GM18502 (cell line): Measurements from ENCODE around the gene SKAP1.

ENCODE experiments used
- ATAC-seq: cut with Tn5 transposase; IDR thresholded peaks from one replicate; pipeline ENCODE4 v1.9.1; 2021; ENCODE audit warnings: mild to moderate bottlenecking; ENCODE audit not compliant: unreplicated experiment, poor library complexity

The SKAP1 gene

DNA sequence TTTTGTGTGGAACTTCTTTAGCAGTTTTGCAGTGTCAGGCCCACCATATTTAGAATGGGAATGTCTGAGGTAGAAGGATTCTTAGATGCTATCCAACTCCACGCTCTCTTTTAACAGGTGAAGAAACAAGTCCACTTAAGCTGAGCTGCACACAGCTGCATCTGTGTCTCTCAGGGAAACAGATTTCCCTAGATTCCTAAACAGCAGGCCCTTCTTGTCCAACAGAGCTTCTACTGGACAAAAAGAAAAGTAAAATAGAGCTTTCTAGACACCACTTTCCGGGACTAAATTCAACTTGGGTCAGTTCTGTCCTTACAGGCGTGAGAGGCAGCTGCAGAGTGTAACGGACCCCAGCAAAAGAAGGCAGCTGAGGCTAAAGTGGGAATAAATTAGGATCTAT is 270.8 kb downstream of the SKAP1 start:
- ATAC-seq: no peak

- ATAC-seq: no peak
These were observed 274.0 kb downstream of the SKAP1 start for GRCh38 chr17:48155889-48156611.

GRCh38 chr17:48153691-48154358 is 276.2 kb downstream of the SKAP1 start:
- no peak for ATAC-seq

GRCh38 chr17:48152289-48152688 is 277.7 kb downstream of the SKAP1 start:
- no peak for ATAC-seq

DNA sequence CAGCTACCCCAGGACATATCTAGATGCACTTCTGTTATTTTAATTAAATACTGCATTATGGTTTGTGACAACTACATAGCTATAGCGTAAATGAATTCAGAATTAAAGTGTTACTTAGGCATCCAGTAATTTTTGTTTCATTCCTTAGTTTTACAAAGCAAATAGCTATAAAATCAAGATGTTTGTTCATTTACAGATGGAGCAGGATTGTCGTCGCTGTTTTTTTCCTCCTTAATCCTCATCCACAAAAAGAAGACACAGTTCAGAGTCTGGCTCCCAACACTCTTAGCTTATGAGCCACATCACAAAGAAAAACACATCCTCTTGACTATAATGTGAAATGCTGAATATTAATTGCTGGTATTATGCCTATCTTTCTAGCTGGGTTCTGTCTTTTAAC is 278.8 kb downstream of the SKAP1 start:
- no peak for ATAC-seq

GRCh38 chr17:48150597-48151001 is 279.4 kb downstream of the SKAP1 start:
- no peak for ATAC-seq

GRCh38 chr17:48149787-48150463 is 280.1 kb downstream of the SKAP1 start:
- ATAC-seq: no peak

DNA sequence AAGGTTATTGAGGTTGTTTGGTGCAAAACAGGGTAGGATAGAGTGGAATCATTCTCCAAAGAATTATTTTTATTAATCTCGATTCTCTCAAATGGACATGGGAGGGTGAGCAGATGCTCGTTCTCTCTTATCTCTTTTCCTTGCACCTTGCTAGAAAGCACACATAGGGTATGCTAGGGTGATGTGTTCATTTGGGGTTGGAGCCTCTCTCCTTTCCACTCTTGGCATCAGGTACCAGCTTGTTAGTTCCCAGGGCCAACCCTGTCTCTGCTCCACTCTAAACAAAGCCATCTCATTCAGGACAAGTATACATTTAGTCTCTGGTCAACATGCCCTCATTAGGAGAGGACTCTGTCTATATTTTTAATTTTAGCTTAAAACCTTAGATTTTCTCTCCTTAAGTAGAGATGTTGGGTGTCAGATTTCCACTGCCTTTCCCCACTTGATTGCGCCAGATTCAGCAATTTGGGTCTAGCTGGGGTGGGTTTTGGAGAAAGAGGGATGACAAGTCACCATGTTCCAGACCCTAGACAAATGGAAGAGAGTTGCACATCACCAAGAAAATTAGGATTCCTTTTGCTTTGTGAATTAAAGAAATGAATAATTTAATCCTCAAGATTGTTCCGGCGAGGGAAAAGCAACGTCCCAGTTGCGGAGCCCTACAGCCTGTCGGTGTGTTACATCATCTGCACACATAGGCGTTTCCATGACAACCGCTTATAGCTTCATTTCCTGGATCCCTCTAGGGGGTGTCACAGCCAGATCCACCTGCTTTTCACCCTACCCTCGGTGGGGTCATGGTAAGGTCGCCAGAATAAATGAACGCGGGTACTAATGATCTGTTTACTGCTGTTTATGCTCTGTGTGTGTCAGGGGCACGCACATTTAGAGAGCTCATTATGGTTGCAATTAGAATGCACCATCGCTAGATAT is 280.9 kb downstream of the SKAP1 start:
- ATAC-seq: no peak

DNA sequence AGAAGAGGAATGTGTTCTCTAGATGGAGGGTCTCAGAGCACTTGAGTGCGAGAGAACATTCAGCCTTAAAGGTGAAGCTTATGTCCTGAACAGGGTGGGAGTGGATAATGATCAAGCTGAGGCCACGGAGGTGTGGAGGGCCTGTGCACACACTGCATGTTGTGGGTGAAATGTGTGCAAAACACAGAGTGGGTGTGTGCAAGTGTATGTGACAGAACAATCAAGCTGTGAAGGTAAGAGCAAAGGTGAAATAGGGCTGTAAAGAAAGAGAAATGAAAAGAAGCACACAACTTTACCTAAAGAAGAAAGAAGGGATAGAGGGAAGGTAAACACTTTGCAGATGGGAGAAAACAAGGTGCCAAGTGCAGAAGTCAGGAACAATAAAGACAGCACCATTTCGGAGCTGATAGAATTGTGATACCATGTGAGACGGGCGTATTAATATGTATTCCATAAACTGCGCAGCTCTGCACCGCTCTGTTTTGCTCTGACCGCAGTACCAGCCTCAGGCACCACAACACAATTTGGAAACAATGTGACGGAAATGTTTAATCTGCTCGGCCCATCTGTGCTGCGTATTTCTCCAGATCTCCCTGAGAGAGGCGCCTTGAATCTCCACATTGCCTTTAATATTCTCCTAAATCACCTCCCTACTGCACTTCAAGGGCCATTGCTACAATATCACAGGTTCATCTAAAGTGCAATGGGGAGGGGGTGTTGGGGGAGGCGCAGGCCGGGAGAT is 281.8 kb downstream of the SKAP1 start:
- ATAC-seq: no peak

DNA sequence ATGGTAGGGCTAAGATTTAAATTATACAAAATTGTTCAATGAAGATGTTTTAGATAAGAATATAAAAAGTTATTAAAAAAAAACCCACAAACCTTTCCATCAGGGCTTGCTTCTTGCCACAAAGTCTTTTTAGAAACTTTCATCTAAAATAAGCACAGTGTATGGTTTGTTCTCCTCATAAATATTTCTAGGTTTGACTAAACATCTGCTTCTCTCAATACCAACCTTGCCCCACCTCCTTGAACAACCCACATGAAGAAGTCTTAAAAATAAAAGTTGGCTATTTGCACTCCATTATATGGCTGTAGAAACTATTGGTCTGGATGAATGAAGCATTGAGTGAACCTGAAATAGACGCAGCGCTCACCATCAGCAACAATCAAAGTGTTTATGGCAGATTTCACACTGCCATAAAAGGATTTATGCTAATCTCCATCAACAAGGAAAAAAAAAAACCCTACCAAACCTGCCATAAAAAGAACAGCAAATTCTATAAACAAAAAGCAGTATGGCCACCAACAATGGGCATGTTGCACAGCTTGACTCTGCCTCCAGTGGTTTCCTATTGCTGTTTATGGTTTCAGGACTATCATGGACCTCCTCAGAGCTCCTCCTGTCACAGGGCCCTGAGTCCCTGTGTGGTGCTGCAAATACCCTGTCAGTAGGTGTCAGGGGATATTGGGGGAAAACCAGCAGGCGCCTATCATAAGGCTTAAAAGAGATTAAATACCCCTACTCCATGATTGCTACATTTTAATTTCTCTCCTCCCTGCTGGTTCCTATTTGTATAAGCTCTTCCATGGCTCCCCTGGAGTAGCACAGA is 284.8 kb downstream of the SKAP1 start:
- no peak for ATAC-seq

DNA sequence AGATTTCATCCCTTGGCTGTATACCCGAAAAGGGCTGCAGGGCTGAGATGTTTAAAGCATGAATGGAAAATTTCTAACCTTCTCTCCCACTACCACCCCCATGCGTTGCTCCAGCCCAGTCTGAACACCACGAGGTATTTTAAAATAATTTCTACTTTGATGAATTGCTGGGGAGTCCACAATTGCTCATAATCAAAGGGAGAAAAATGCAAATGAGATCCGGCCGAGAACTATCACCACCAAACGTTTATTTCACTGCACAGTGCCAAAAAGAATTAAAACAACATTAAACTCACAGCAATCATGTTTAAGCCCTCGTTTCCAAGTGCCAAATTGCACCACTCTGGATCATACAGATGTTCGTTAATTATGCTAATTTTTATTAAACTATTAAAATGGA is 285.8 kb downstream of the SKAP1 start:
- no peak for ATAC-seq

- no peak for ATAC-seq
These were observed 286.4 kb downstream of the SKAP1 start for GRCh38 chr17:48143629-48144028.

GRCh38 chr17:48139944-48140343 is 290.1 kb downstream of the SKAP1 start:
- no peak for ATAC-seq

GRCh38 chr17:48137656-48138055 is 292.4 kb downstream of the SKAP1 start:
- ATAC-seq: no peak

GRCh38 chr17:48134912-48135480 is 295.0 kb downstream of the SKAP1 start:
- ATAC-seq: no peak

DNA sequence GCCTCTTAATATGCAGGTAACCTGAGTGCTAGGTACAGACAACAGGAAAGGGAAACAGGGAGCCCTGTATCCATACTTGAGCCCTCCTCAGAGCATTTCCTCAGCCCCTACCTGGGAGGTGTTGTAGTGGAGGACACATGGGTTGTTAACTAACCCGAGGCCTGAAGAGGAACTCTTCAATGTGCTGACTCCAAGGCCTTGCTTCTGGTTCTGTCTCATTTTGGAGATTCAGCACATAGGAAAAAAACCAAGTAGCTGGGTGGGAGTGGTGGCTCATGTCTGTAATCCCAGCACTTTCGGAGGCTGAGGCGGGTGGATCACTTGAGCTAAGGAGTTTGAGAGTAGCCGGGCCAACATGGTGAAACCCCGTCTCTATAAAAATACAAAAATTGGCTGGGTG is 297.6 kb downstream of the SKAP1 start:
- no peak for ATAC-seq

DNA sequence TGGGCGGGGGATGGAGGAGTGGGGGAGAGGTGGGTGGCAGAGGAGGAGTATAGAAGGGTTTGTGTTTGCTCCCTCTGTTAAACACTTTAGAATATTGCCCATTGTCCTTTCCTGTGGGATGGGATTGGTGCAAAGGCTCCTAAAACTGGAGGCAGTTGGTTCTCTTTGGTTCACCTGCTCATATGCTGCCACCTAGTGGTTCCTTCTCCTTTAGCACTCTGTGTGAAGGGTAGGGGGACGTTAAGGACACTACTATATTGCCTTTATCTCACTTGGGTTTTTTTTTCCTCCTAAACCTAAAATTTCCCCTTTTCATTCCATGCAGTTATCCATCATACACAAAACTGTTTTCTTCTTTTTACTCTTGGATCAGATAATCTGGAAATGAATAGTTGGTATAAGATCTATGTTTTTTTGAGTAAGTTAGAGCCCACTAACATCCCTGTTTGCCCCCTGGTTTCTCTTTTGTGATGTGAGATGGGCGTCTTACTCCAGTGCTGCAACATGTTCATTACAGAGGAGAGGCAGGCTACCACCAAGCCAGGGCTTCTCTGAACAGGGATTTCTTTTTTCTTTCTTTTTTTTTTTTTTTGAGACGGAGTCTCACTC is 298.7 kb downstream of the SKAP1 start:
- ATAC-seq: no peak

- no peak for ATAC-seq
These were observed 300.0 kb downstream of the SKAP1 start for GRCh38 chr17:48129981-48130380.
